Progenitor cell of endocrine pancreas (in vitro differentiated cells): ENCODE results near the gene GNG12. TPM values are rescaled to one million over a fixed set of nuclear protein-coding genes. Genes with fewer than 3 reads are reported as not detected.

ENCODE experiments used
- DNase-seq: peaks from one replicate; pipeline ENCODE4 v3.0.0; 2021; ENCODE audit warnings: low spot score; ENCODE audit not compliant: unreplicated experiment
- H3K27ac Mint-ChIP-seq: 2 replicates; pipeline ENCODE4 v1.8.0; 2021; ENCODE audit warnings: mild to moderate bottlenecking, moderate library complexity, mixed read lengths
- H3K27me3 Mint-ChIP-seq: 2 replicates; pipeline ENCODE4 v1.8.0; 2021; ENCODE audit warnings: mixed read lengths
- H3K36me3 Mint-ChIP-seq: 2 replicates; pipeline ENCODE4 v1.8.0; 2022; ENCODE audit warnings: mixed read lengths; ENCODE audit not compliant: insufficient read depth
- H3K4me1 Mint-ChIP-seq: 2 replicates; pipeline ENCODE4 v1.8.0; 2021; ENCODE audit warnings: low read depth, mixed read lengths
- H3K4me3 Mint-ChIP-seq: 2 replicates; pipeline ENCODE4 v1.8.0; 2021; ENCODE audit warnings: low read depth, mild to moderate bottlenecking, moderate library complexity, mixed read lengths
- H3K9me3 Mint-ChIP-seq: 2 replicates; pipeline ENCODE4 v1.8.0; 2021; ENCODE audit warnings: low read depth, mixed read lengths
- CTCF ChIP-seq: fragments of 200-600 bp; sonication (generic); IDR thresholded peaks from one replicate; pipeline ENCODE4 v1.5.0; 2021; ENCODE audit warnings: antibody characterized with exemption, mild to moderate bottlenecking; ENCODE audit not compliant: unreplicated experiment
- total RNA-seq: library from RNA; stranded (reverse); gene quantifications from 2 replicates; pipeline ENCODE4 v1.2.1, GENCODE V29; 2021

The GNG12 gene
- total RNA-seq, 1 donor from 2014 or later: 8.9 TPM

GRCh38 chr1:67831850-67832513, 1.3 kb downstream of the GNG12 start:
- Mint-ChIP-seq H3K4me3 (peak overlapping the region; percentile 81), H3K4me1 (peaks cover 8% of the 10 kb centered on the region), H3K9me3 (no peaks in the 10 kb centered on the region), H3K27me3 (peaks cover 58% of the 10 kb centered on the region), H3K27ac (peak overlapping the region; percentile 89), H3K36me3 (no peaks in the 10 kb centered on the region)
- TF ChIP-seq CTCF: no peak
- no peak for DNase-seq

GRCh38 chr1:67830928-67831830, 2.1 kb downstream of the GNG12 start:
- Mint-ChIP-seq H3K9me3 (no peaks in the 10 kb centered on the region), H3K36me3 (no peaks in the 10 kb centered on the region), H3K4me3 (peak overlapping the region; percentile 81), H3K27me3 (peaks cover 50% of the 10 kb centered on the region), H3K27ac (no peak overlapping the region), H3K4me1 (peaks cover 8% of the 10 kb centered on the region)
- no peak for DNase-seq
- no peak for TF ChIP-seq CTCF

GRCh38 chr1:67830226-67830625, 3.0 kb downstream of the GNG12 start:
- peaks cover 8% of the 10 kb centered on the region for H3K4me1 Mint-ChIP-seq
- H3K27me3 Mint-ChIP-seq: peaks cover 43% of the 10 kb centered on the region
- TF ChIP-seq CTCF: no peak
- no peak overlapping the region for H3K4me3 Mint-ChIP-seq
- no peak for DNase-seq
- H3K27ac Mint-ChIP-seq: no peak overlapping the region
- no peaks in the 10 kb centered on the region for H3K9me3 Mint-ChIP-seq
- H3K36me3 Mint-ChIP-seq: no peaks in the 10 kb centered on the region

- no peak for DNase-seq
- no peaks in the 10 kb centered on the region for H3K9me3 Mint-ChIP-seq
- no peaks in the 10 kb centered on the region for H3K36me3 Mint-ChIP-seq
- TF ChIP-seq CTCF: no peak
- H3K4me1 Mint-ChIP-seq: peaks cover 8% of the 10 kb centered on the region
- no peak overlapping the region for H3K27ac Mint-ChIP-seq
- H3K27me3 Mint-ChIP-seq: peaks cover 25% of the 10 kb centered on the region
- H3K4me3 Mint-ChIP-seq: no peak overlapping the region
These were observed 5.6 kb downstream of the GNG12 start for GRCh38 chr1:67827688-67828087.

GRCh38 chr1:67825591-67825990, 7.7 kb downstream of the GNG12 start:
- DNase-seq: no peak
- H3K36me3 Mint-ChIP-seq: no peaks in the 10 kb centered on the region
- no peaks in the 10 kb centered on the region for H3K9me3 Mint-ChIP-seq
- no peak overlapping the region for H3K27ac Mint-ChIP-seq
- TF ChIP-seq CTCF: no peak
- H3K4me1 Mint-ChIP-seq: no peaks in the 10 kb centered on the region
- peaks cover 4% of the 10 kb centered on the region for H3K27me3 Mint-ChIP-seq
- no peak overlapping the region for H3K4me3 Mint-ChIP-seq
